GM18519 (cell line): ENCODE data around the gene MAP2K2.

ENCODE experiments used
- ATAC-seq: cut with Tn5 transposase; IDR thresholded peaks from one replicate; pipeline ENCODE4 v1.9.1; 2021; ENCODE audit warnings: mild to moderate bottlenecking, moderate library complexity; ENCODE audit not compliant: unreplicated experiment, low FRiP score

MAP2K2 gene

GRCh38 chr19:4100647-4101495 lies 23.1 kb downstream of the MAP2K2 start:
- no peak for ATAC-seq

GRCh38 chr19:4099041-4099764 lies 24.7 kb downstream of the MAP2K2 start:
- no peak for ATAC-seq

- ATAC-seq: no peak
These were observed 25.4 kb downstream of the MAP2K2 start for GRCh38 chr19:4098493-4098892.

- no peak for ATAC-seq
These were observed 26.4 kb downstream of the MAP2K2 start for GRCh38 chr19:4097501-4097900.

- ATAC-seq: no peak
These were observed 27.7 kb downstream of the MAP2K2 start for GRCh38 chr19:4096049-4096892.

- ATAC-seq: no peak
These were observed 28.5 kb downstream of the MAP2K2 start for GRCh38 chr19:4095488-4095844.

GRCh38 chr19:4094761-4095487 lies 29.0 kb downstream of the MAP2K2 start:
- ATAC-seq: no peak

GRCh38 chr19:4094291-4094690 lies 29.6 kb downstream of the MAP2K2 start:
- ATAC-seq: no peak

GRCh38 chr19:4093643-4094175 lies 30.2 kb downstream of the MAP2K2 start:
- ATAC-seq: no peak

GRCh38 chr19:4090356-4091220 lies 33.3 kb downstream of the MAP2K2 start:
- ATAC-seq: no peak

GRCh38 chr19:4089946-4090345 lies 34.0 kb downstream of the MAP2K2 start:
- ATAC-seq: no peak

GRCh38 chr19:4089400-4089908 lies 34.5 kb downstream of the MAP2K2 start:
- no peak for ATAC-seq

- no peak for ATAC-seq
These were observed 34.9 kb downstream of the MAP2K2 start for GRCh38 chr19:4088975-4089374.

- no peak for ATAC-seq
These were observed 35.9 kb downstream of the MAP2K2 start for GRCh38 chr19:4087787-4088679.

- ATAC-seq: no peak
These were observed 37.5 kb downstream of the MAP2K2 start for GRCh38 chr19:4086411-4086867.

- no peak for ATAC-seq
These were observed 39.4 kb downstream of the MAP2K2 start for GRCh38 chr19:4084547-4084877.

- ATAC-seq: no peak
These were observed 40.0 kb downstream of the MAP2K2 start for GRCh38 chr19:4083677-4084546.
